ENCODE results near the gene CD200R1.

- TF ChIP-seq CTCF (tag by site-specific recombination; IDR thresholded peaks at IDR 0.05) (no peak), ZNF664 (tag by site-specific recombination; IDR thresholded peaks at IDR 0.05) (no peak), REST (tag by site-specific recombination; IDR thresholded peaks at IDR 0.05) (no peak), ZNF350 (tag by site-specific recombination; IDR thresholded peaks at IDR 0.05) (no peak), PRDM4 (tag by site-specific recombination; IDR thresholded peaks at IDR 0.05) (no peak)
These were observed 20.9 kb upstream of the CD200R1 start for GRCh38 chr3:112995800-112996199.
